Epithelial cell of proximal tubule (primary cell): ENCODE data around the gene ARHGAP19. TPM values are rescaled to one million over a fixed set of nuclear protein-coding genes. Genes with fewer than 3 reads are reported as not detected.

ENCODE experiments used
- DNase-seq: peaks from one replicate; pipeline ENCODE4 v3.0.0-alpha.2; 2011; ENCODE audit warnings: low read depth
- H3K4me3 ChIP-seq: 2 replicates; pipeline ENCODE4 v1.5.1; 2011; ENCODE audit warnings: low read depth, mild to moderate bottlenecking, low read length
- CTCF ChIP-seq: conservative IDR thresholded peaks from 2 replicates; pipeline ENCODE4 v1.5.1; 2012; ENCODE audit warnings: low read depth, mild to moderate bottlenecking, low read length
- total RNA-seq: library from RNA; depleted of rRNA; stranded (reverse); fragments of >200 nt; gene quantifications from 2 replicates; pipeline ENCODE4 v1.2.3, GENCODE V29; 2015

Gene ARHGAP19
- total RNA-seq, 1 donor from 2014 or later = 8.8 TPM

DNA sequence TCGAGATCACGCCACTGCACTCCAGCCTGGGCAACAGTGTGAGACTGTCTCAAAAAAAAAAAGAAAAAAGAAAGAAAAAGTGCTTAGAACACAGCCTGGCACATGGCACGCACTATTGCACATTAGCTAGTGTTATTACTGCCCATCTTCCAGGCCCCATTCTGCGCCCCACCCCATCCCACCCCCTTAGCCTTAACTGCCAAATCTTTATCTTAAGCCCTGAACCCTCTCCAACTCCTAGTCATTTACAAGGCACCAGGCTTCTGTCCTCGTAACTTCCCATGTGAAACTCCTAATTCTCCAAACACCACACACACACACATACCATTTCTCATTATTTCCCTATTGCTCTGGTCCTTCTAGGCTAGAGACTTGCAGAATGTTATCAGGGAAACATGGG, 37.3 kb upstream of the ARHGAP19 start:
- DNase-seq = no peak
- no peak overlapping the region for H3K4me3 ChIP-seq
- no peak for TF ChIP-seq CTCF

GRCh38 chr10:97328646-97329453, 36.4 kb upstream of the ARHGAP19 start:
- no peak for DNase-seq
- no peak overlapping the region for H3K4me3 ChIP-seq
- no peak for TF ChIP-seq CTCF

DNA sequence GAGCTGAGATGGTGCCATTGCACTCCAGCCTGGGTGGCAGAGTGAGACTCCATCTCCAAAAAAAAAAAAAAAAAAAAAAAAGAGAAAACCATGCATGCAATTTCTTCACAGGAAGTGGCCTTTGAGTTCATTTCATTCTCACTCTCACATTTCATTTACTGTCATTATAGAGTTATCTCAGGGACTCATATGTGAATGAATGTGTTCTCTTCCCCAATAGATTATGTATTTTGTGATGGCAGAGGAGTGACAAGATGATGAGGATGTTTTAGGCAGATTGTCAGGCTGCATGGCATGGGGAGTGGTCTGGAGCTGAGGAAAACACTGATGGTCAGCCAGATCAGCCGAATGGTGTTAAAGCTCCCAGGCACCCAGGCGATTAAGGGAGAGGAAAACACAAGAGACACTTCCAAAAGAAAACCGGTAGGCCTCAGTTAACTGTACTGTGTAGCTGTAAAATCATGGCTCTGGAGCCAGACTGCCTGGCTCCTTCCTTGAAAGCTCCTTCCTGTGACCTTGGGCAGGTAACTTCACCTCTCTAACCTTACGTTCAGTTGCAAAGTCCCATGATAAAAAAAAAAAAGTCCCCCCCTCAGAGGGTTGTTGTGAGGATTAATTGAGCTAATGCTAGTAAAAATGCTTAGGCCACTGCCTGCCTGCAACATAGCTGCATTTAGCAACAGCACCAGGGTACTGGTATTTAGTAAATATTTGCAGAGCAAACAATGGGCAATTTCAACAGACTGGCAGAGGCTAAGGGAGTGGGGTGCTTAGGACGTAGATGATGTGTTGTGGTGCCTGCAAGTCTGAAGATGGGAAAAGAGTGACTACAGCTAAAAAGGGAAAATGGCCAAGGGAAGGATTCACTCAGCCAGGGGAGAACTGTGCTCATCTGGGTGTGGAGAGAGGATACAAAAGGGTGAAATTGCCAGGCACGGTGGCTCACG, 35.2 kb upstream of the ARHGAP19 start:
- TF ChIP-seq CTCF = no peak
- H3K4me3 ChIP-seq = no peak overlapping the region
- no peak for DNase-seq

GRCh38 chr10:97325754-97326153, 33.3 kb upstream of the ARHGAP19 start:
- no peak for TF ChIP-seq CTCF

DNA sequence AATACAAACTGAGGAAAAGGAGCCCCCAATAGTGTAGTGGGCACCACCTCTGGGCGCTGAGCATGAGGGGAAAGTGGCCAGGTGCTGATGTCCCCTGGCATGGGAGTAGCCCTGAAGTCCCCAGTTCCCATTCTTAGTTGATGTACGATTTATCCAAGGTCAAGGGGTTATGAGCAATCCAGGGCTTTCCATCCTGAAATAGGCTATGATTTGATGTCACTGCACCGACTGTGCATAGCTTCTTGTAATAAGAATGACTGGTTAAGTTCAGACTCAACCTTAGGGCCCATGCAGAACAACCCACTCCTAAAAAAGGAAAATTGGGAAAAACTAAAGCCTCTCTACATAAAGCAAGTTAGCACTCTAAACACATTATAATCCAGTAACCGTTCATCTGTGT, 31.1 kb upstream of the ARHGAP19 start:
- no peak for TF ChIP-seq CTCF
- no peak overlapping the region for H3K4me3 ChIP-seq
- DNase-seq = no peak

More at GRCh38 chr10:97325754-97326153, 33.3 kb upstream of the ARHGAP19 start:
- H3K4me3 ChIP-seq = no peak overlapping the region
- DNase-seq = no peak

GRCh38 chr10:97321804-97322190, 29.4 kb upstream of the ARHGAP19 start:
- TF ChIP-seq CTCF = no peak
- no peak overlapping the region for H3K4me3 ChIP-seq
- no peak for DNase-seq
